A673 (cell line): ENCODE measurements around the gene HPN.

Source experiments
- EZH2 ChIP-seq: fragments of 200-600 bp; sonication (generic); IDR thresholded peaks from 2 replicates; pipeline ENCODE4 v1.6.1; 2017; ENCODE audit warnings: borderline replicate concordance, low read depth, mild to moderate bottlenecking, mixed read lengths, antibody characterized with exemption, low read length; ENCODE audit not compliant: poor library complexity, severe bottlenecking
- TF ChIP-seq, protein P1 (sequence below): fragments of 300-800, 200-600 bp; sonication (generic); conservative IDR thresholded peaks from 2 replicates; pipeline ENCODE4 v1.5.1; 2017; ENCODE audit warnings: low read depth, mild to moderate bottlenecking, antibody characterized with exemption, low read length, moderate library complexity, mixed read lengths

GRCh38 chr19:35024095-35024494 is 17.4 kb upstream of the HPN start:
- TF ChIP-seq EZH2: no peak
- TF ChIP-seq, protein P1, sequence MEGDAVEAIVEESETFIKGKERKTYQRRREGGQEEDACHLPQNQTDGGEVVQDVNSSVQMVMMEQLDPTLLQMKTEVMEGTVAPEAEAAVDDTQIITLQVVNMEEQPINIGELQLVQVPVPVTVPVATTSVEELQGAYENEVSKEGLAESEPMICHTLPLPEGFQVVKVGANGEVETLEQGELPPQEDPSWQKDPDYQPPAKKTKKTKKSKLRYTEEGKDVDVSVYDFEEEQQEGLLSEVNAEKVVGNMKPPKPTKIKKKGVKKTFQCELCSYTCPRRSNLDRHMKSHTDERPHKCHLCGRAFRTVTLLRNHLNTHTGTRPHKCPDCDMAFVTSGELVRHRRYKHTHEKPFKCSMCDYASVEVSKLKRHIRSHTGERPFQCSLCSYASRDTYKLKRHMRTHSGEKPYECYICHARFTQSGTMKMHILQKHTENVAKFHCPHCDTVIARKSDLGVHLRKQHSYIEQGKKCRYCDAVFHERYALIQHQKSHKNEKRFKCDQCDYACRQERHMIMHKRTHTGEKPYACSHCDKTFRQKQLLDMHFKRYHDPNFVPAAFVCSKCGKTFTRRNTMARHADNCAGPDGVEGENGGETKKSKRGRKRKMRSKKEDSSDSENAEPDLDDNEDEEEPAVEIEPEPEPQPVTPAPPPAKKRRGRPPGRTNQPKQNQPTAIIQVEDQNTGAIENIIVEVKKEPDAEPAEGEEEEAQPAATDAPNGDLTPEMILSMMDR: no peak
